ENCODE data around the gene PSMC5.
A peak's percentile ranks its signal among the peaks of the same experiment; 100 is the strongest.

Gene PSMC5

GRCh38 chr17:63820963-63821561 lies 6.2 kb upstream of the PSMC5 start:
- no peak for DNase-seq (ENCODE audit: low read depth, low spot score)

- no peak for DNase-seq (ENCODE audit: low read depth, low spot score)
Observed at GRCh38 chr17:63821804-63822203, 5.4 kb upstream of the PSMC5 start.

GRCh38 chr17:63822537-63822936 lies 4.7 kb upstream of the PSMC5 start:
- DNase-seq (ENCODE audit: low read depth, low spot score): no peak

GRCh38 chr17:63823659-63824331 lies 3.4 kb upstream of the PSMC5 start:
- DNase-seq (ENCODE audit: low read depth, low spot score): no peak

- DNase-seq (ENCODE audit: low read depth, low spot score): no peak
Observed at GRCh38 chr17:63824362-63824761, 2.9 kb upstream of the PSMC5 start.

- peak; percentile 67 for DNase-seq (ENCODE audit: low read depth, low spot score)
Observed at GRCh38 chr17:63826468-63827001, 696 bp upstream of the PSMC5 start.

- DNase-seq (ENCODE audit: low read depth, low spot score): no peak
Observed at GRCh38 chr17:63827801-63828221, 580 bp downstream of the PSMC5 start.

- DNase-seq (ENCODE audit: low read depth, low spot score): no peak
Observed at GRCh38 chr17:63828936-63829335, 1.7 kb downstream of the PSMC5 start.

GRCh38 chr17:63830278-63830677 lies 3.0 kb downstream of the PSMC5 start:
- no peak for DNase-seq (ENCODE audit: low read depth, low spot score)

- DNase-seq (ENCODE audit: low read depth, low spot score): no peak
Observed at GRCh38 chr17:63830904-63831491, 3.8 kb downstream of the PSMC5 start.

GRCh38 chr17:63831505-63831904 lies 4.3 kb downstream of the PSMC5 start:
- DNase-seq (ENCODE audit: low read depth, low spot score): no peak

- DNase-seq (ENCODE audit: low read depth, low spot score): no peak
Observed at GRCh38 chr17:63832014-63832413, 4.8 kb downstream of the PSMC5 start.

GRCh38 chr17:63832455-63832854 lies 5.2 kb downstream of the PSMC5 start:
- no peak for DNase-seq (ENCODE audit: low read depth, low spot score)

GRCh38 chr17:63833026-63833740 lies 6.0 kb downstream of the PSMC5 start:
- no peak for DNase-seq (ENCODE audit: low read depth, low spot score)

GRCh38 chr17:63833741-63834373 lies 6.6 kb downstream of the PSMC5 start:
- DNase-seq (ENCODE audit: low read depth, low spot score): no peak

GRCh38 chr17:63834431-63835166 lies 7.4 kb downstream of the PSMC5 start:
- peak; percentile 84 for DNase-seq (ENCODE audit: low read depth, low spot score)

GRCh38 chr17:63835167-63835720 lies 8.0 kb downstream of the PSMC5 start:
- DNase-seq (ENCODE audit: low read depth, low spot score): no peak

GRCh38 chr17:63836811-63837210 lies 9.6 kb downstream of the PSMC5 start:
- no peak for DNase-seq (ENCODE audit: low read depth, low spot score)

- no peak for DNase-seq (ENCODE audit: low read depth, low spot score)
Observed at GRCh38 chr17:63837480-63837879, 10.2 kb downstream of the PSMC5 start.

GRCh38 chr17:63837962-63838600 lies 10.8 kb downstream of the PSMC5 start:
- no peak for DNase-seq (ENCODE audit: low read depth, low spot score)

Measured in astrocyte of the hippocampus (primary cell).